Stomach (tissue), 4 donors: ENCODE measurements around the gene IL17RC.
A peak's percentile ranks its signal among the peaks of the same experiment; 100 is the strongest.

ENCODE experiments used
- POLR2AphosphoS5 ChIP-seq, 3 donors: sonication (generic); formaldehyde crosslinking; IDR thresholded peaks; one replicate each; pipeline ENCODE4 v1.6.1; 2016; ENCODE audit warnings: antibody characterized with exemption in 3 of 3
- TF ChIP-seq, protein P1 (sequence below), 7 experiments: fragments of 450-650 bp in 4 of 7; fragments of 200-600 bp in 3 of 7; sonication (generic) in 3 of 7; IDR thresholded peaks; one replicate each; pipeline ENCODE4 v1.5.1; 2016 to 2019; ENCODE audit warnings: antibody characterized with exemption in 7 of 7, control low read depth in 2 of 7, mild to moderate bottlenecking in 1 of 7

DNA sequence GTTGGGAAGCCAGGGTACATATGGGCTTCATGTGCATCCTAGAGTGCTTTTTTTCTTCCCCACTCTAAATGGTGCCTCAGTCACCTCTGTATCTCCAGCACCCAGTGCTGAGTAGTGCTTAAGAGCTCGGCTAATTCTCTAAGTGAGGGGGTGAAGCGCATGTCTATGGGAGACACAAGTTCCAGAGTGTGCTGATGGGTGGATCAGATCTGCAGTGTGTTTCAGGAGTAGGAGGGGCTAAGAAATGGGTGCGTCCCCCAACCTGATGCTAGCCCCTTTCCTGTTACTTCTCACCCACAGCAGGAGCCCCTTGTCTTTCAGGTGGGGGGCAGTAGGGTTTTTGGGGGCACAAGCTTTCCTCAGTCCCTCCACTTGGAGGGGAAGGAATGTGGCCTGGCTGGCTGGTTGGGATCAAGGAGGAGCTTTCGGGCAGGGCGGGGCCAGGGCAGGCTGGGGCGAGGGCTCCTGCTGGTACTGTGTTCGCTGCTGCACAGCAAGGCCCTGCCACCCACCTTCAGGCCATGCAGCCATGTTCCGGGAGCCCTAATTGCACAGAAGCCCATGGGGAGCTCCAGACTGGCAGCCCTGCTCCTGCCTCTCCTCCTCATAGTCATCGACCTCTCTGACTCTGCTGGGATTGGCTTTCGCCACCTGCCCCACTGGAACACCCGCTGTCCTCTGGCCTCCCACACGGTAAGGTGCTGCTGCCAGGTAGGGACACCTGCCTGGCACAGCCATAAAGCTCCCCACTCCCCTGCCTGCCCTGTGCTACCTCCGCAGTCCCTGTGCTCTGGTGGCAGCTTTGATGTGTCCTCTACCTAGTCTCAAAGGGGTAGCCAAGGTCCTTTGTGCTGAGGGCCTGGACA is 14.3 kb upstream of the IL17RC start, which contains the start of gene IL17RE:
- TF ChIP-seq, protein P1, sequence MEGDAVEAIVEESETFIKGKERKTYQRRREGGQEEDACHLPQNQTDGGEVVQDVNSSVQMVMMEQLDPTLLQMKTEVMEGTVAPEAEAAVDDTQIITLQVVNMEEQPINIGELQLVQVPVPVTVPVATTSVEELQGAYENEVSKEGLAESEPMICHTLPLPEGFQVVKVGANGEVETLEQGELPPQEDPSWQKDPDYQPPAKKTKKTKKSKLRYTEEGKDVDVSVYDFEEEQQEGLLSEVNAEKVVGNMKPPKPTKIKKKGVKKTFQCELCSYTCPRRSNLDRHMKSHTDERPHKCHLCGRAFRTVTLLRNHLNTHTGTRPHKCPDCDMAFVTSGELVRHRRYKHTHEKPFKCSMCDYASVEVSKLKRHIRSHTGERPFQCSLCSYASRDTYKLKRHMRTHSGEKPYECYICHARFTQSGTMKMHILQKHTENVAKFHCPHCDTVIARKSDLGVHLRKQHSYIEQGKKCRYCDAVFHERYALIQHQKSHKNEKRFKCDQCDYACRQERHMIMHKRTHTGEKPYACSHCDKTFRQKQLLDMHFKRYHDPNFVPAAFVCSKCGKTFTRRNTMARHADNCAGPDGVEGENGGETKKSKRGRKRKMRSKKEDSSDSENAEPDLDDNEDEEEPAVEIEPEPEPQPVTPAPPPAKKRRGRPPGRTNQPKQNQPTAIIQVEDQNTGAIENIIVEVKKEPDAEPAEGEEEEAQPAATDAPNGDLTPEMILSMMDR (IDR thresholded peaks at IDR 0.05) = no peak
- TF ChIP-seq POLR2AphosphoS5 (IDR thresholded peaks at IDR 0.05) = peak in 2 of 3 donors; percentile 42 to 80
